ENCODE measurements around the gene PPM1J. TPM values are rescaled to one million over a fixed set of nuclear protein-coding genes. Genes with fewer than 3 reads are reported as not detected.

Gene PPM1J, protein sequence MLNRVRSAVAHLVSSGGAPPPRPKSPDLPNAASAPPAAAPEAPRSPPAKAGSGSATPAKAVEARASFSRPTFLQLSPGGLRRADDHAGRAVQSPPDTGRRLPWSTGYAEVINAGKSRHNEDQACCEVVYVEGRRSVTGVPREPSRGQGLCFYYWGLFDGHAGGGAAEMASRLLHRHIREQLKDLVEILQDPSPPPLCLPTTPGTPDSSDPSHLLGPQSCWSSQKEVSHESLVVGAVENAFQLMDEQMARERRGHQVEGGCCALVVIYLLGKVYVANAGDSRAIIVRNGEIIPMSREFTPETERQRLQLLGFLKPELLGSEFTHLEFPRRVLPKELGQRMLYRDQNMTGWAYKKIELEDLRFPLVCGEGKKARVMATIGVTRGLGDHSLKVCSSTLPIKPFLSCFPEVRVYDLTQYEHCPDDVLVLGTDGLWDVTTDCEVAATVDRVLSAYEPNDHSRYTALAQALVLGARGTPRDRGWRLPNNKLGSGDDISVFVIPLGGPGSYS
- total RNA-seq, result 0.86 and 6.9 TPM in 2 replicates

DNA sequence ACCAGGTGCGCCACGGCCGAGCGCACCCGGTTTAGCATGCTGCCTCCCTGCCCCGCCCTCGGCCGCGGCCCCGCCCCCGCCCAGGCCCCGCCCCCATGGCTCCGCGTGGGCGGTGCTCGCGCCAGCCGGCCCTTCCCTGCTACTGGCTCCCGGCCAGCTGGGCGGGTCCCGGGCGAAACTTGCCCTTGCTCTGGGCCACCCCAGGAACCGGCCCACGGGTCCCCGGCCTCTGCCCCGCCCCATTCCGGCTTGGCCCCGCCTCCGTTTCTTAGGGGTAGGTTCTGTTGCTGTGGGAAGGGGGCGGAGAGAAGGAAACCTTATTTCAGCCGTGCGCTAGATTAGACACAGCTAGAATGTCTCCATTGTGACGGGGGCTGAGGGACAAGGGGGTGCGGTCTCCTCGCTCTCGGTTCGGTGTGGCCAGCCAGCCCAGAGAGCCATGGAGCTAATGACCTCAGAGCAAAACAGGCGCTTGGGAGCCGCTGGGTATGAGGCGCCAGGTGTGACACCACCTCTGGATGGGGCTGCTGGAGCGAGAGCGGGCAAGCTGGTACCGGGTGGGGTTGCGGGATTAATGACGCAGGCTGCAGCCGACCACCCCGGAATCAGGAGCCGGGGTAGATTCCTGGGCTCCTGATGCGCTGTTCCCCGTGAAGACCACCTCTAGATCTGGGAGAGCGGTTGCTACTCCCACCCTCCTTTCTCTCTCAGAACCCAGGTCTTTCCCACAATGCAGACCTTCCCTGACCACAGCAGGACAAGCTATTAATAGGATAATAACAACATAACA is at the start of gene PPM1J:
Gene PPM1J, minus strand, starts transcription at position 69 of the 790 bp plus-strand sequence. Its CDS starts 31 bp downstream, at position 38.

DNA sequence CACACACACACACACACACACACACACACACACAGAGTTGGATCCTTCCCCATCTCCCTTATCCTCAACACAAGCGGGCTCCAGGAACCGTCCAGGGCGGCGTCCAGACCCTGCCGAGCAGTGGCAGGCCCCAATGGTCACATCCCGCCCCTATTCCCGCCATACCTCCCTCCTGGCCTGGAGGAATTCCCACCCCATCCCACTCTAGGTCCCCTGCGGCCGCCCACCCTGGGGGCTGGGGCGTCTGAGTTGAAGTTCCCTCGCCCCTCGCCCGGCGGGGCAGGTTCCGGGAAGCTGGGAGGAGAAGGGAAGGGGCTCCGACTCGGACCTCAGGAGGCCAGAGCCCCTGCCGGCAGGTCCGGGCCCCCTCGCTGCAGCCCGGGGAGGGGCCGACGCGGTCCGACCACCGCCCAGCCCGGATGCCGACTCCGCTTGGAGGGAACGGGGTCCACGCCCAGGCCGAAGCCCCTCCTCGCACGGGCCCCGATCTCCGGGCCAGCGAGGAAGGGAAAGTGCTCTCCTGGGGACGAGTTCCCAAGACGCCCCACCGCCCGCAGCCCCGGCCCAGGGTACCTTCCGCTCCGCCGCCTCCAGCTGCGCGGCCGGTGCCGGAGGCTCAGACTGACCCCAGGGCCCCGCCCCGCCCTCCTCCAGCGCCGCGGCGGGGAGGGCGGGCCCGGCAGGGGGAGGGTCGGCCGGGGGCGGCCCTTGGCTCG is 8.5 kb downstream of the PPM1J start, which contains the start of gene RHOC:
Gene RHOC, minus strand, starts transcription at position 623 of the 716 bp plus-strand sequence. CDS start 3,328 bp downstream, outside the sequence.

DNA sequence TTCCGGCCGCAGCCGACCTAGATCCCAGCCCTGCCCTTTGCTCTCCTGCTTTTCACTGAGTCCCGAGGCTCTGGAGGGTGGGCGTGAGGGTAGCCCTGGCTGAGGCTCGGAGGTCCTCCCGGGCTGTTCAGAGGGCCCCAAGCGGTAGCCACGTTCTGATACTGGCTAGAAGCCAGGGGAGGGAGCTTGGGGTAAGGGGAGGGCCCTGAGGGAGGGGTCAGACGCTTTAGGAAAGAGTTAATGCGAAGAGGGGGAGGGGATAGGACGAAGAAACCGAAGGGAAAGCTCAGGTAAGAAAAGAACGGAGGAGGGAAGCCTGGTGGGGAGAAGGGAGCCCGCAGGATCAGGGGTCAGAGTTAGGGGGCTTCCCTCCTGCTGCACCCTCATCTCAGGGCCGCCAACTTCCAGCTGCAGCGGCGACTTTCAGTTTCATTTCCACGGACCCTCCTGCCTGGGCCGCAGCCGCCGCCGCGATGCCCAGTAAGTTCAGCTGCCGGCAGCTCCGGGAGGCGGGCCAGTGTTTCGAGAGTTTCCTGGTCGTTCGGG is 40.6 kb downstream of the PPM1J start, which contains the start of gene MOV10:
Gene MOV10, plus strand, starts transcription at position 220 of the 546 bp plus-strand sequence. Its CDS starts 254 bp downstream, at position 474.

Other genes with a start within 250 kb of the PPM1J start
- 5.7 and 6.3 TPM in 2 replicates for gene WNT2B, start 206.4 kb downstream of the PPM1J start, total RNA-seq
- gene ST7L, start 96.2 kb downstream of the PPM1J start, total RNA-seq, result 8.4 and 16.5 TPM in 2 replicates
- 271 and 279 TPM in 2 replicates for gene CAPZA1, start 95.5 kb downstream of the PPM1J start, total RNA-seq
- 32.0 and 47.1 TPM in 2 replicates for gene MOV10, start 40.7 kb downstream of the PPM1J start, total RNA-seq
- gene RHOC, start 8.2 kb downstream of the PPM1J start, total RNA-seq, result 922 and 1,053 TPM in 2 replicates
- 95.7 and 105 TPM in 2 replicates for gene SLC16A1, start 240.9 kb upstream of the PPM1J start, total RNA-seq

Measured in myometrial cell (primary cell).